HEK293 (cell line): ENCODE results near the gene STK26.

Experiments
- HOXA7 ChIP-seq: sonication (generic); formaldehyde crosslinking; IDR thresholded peaks from 2 replicates; pipeline ENCODE4 v1.8.1; 2022; ENCODE audit warnings: missing genetic modification reagents, borderline replicate concordance
- ZNF324 ChIP-seq: fragments of 450-650 bp; formaldehyde crosslinking; IDR thresholded peaks from 2 replicates; pipeline ENCODE4 v1.5.1; 2016; ENCODE audit warnings: missing biosample characterization, missing genetic modification characterization
- ZNF510 ChIP-seq: fragments of 450-650 bp; formaldehyde crosslinking; IDR thresholded peaks from 2 replicates; pipeline ENCODE4 v1.5.1; 2018; ENCODE audit warnings: mild to moderate bottlenecking, missing genetic modification characterization, missing biosample characterization; ENCODE audit not compliant: insufficient replicate concordance
- ZNF600 ChIP-seq: fragments of 450-650 bp; formaldehyde crosslinking; IDR thresholded peaks from 2 replicates; pipeline ENCODE4 v1.5.1; 2016; ENCODE audit warnings: missing biosample characterization, missing genetic modification characterization

DNA sequence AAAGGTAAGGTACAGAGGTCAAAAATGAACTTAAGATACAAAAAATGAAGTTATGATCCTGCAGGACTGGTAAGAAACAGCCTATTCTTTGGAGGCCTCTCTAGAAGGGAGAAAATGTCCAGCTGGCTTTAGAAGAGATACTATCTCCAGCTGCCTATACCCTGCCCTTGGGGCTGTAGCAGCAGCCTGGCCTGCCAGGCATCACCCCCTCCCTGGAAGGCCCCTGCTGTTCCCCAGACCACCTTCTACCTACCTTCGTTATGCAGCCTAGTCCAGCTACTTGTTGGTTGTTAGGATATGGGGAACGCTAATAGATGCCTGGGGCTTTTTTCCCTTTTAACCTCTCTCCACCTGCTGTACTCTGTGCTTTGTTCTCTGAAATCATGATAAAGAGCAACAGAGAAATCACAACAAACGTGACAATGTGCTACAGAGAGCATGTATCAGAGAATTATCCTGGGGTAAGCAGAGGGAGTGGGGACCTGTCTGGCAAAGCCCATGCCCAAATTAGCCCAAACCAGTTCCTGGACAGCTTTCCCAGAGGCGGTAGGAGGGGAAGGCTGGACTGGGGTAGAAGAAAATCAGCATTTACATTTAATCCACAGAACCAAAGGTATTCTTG is 70.2 kb downstream of the STK26 start:
- TF ChIP-seq HOXA7 (no peak), ZNF600 (tag by site-specific recombination) (no peak), ZNF510 (tag by site-specific recombination) (no peak), ZNF324 (no peak)
